GM12878 (cell line): ENCODE data around the gene KCTD19. TPM values are rescaled to one million over a fixed set of nuclear protein-coding genes. Genes with fewer than 3 reads are reported as not detected.

Source experiments
- ATAC-seq: fragments of 200-7000 bp; cut with Tn5 transposase; 3 replicates; pipeline ENCODE4 v1.9.1; 2020; ENCODE audit warnings: mild to moderate bottlenecking, moderate library complexity
- BruUV-seq: library from RNA; stranded (reverse); fragments of 400-500 nt; replicated peaks from 2 replicates; lab custom pipeline; 2021; lab: Mats Ljungman, UMichigan
- CTCF ChIA-PET: fragments of 300-600 bp; sonication (Branson Sonifier 250); formaldehyde crosslinking; extraction: SDS; loops from one replicate; lab custom pipeline; 2021; ENCODE audit warnings: inconsistent platforms; lab: Yijun Ruan, JAX
- POLR2A ChIA-PET: fragments of 350-600 bp; formaldehyde crosslinking; extraction: SDS; loops from one replicate; lab custom pipeline; 2021; ENCODE audit warnings: inconsistent platforms; lab: Charles Lee
- RAD21 ChIA-PET: fragments of 300-600 bp; sonication (Branson Sonifier 250); formaldehyde crosslinking; loops from one replicate; lab custom pipeline; 2023; ENCODE audit warnings: antibody characterized with exemption; ENCODE audit not compliant: unreplicated experiment; lab: Charles Lee
- SMC1A ChIA-PET: fragments of 300-600 bp; sonication (Branson Sonifier 250); formaldehyde crosslinking; loops from one replicate; lab custom pipeline; 2023; ENCODE audit not compliant: unreplicated experiment, uncharacterized antibody; lab: Charles Lee
- DNase-seq: peaks from one replicate; pipeline ENCODE4 v3.0.0-alpha.2; 2011; ENCODE audit warnings: low read depth, low spot score
- FAIRE-seq: peaks from 3 replicates; lab custom pipeline; 2011; peaks lifted over from hg19 to GRCh38; lab: Jason Lieb, UNC
- H2AFZ ChIP-seq: 2 replicates; pipeline ENCODE4 v1.6.0; 2011; ENCODE audit warnings: low read depth, low read length, control low read depth; ENCODE audit not compliant: control insufficient read depth
- H3K27ac ChIP-seq: 2 replicates; pipeline ENCODE4 v1.5.1; 2011; ENCODE audit warnings: control low read depth; ENCODE audit not compliant: control insufficient read depth, insufficient read depth
- H3K27me3 ChIP-seq, 2 experiments: replicated peaks in 1 of 2; 2 replicates each; pipeline versions ENCODE4 v1.6.0 to v1.6.1; 2011; ENCODE audit warnings: low read length in 1 of 2; ENCODE audit not compliant: control insufficient read depth in 2 of 2, insufficient read depth in 2 of 2
- H3K36me3 ChIP-seq, 2 experiments: 2 replicates each; pipeline ENCODE4 v1.5.1; 2011; ENCODE audit warnings: low read length in 1 of 2; ENCODE audit not compliant: control insufficient read depth in 2 of 2, insufficient read depth in 2 of 2
- H3K4me1 ChIP-seq: 2 replicates; pipeline ENCODE4 v1.6.1; 2011; ENCODE audit warnings: mild to moderate bottlenecking, low read length, moderate library complexity, mixed read lengths; ENCODE audit not compliant: control insufficient read depth, insufficient read depth
- H3K4me2 ChIP-seq: 2 replicates; pipeline ENCODE4 v1.6.0; 2011; ENCODE audit warnings: control low read depth; ENCODE audit not compliant: control insufficient read depth, insufficient read depth
- H3K4me3 ChIP-seq: fragments of 200-600 bp; sonication (generic); 2 replicates; pipeline ENCODE4 v1.5.1; 2016
- H3K79me2 ChIP-seq: 2 replicates; pipeline ENCODE4 v1.6.0; 2011; ENCODE audit warnings: low read length; ENCODE audit not compliant: control insufficient read depth, insufficient read depth
- H3K9ac ChIP-seq: 2 replicates; pipeline ENCODE4 v1.8.0; 2011; ENCODE audit warnings: low read length, control low read depth, mixed read lengths; ENCODE audit not compliant: control insufficient read depth, insufficient read depth
- H3K9me3 ChIP-seq: replicated peaks from 3 replicates; pipeline ENCODE4 v1.5.1; 2011; ENCODE audit warnings: mild to moderate bottlenecking, low read length; ENCODE audit not compliant: control insufficient read depth, insufficient read depth
- H4K20me1 ChIP-seq: 2 replicates; pipeline ENCODE4 v1.6.0; 2011; ENCODE audit not compliant: control insufficient read depth, insufficient read depth
- CBX5 ChIP-seq: sonication (generic); IDR thresholded peaks from 2 replicates; pipeline ENCODE4 v1.6.1; 2016; ENCODE audit warnings: low read depth, moderate library complexity, mild to moderate bottlenecking, inconsistent platforms
- CTCF ChIP-seq, 3 experiments: IDR thresholded peaks in 2 of 3; conservative IDR thresholded peaks in 1 of 3; 2 replicates each; pipeline ENCODE4 v1.5.1; 2011; ENCODE audit warnings: low read depth in 3 of 3, low read length in 3 of 3, mild to moderate bottlenecking in 3 of 3, control low read depth in 2 of 3, moderate library complexity in 2 of 3, inconsistent platforms in 1 of 3, mixed read lengths in 1 of 3; ENCODE audit not compliant: control insufficient read depth in 2 of 3, insufficient read depth in 1 of 3; ENCODE audit errors: extremely low read depth in 1 of 3
- RAD21 ChIP-seq: IDR thresholded peaks from 2 replicates; pipeline ENCODE4 v1.6.1; 2011; ENCODE audit warnings: mild to moderate bottlenecking, low read depth, low read length, moderate library complexity; ENCODE audit not compliant: insufficient read depth
- RELB ChIP-seq: fragments of 450-650 bp; IDR thresholded peaks from 2 replicates; pipeline ENCODE4 v1.6.1; 2017; ENCODE audit warnings: low read depth, mild to moderate bottlenecking, moderate library complexity
- WGBS: methylation state at CpG from one replicate; pipeline ENCODE4 v1.1.6; 2016; ENCODE audit warnings: low lambda C conversion rate; ENCODE audit not compliant: insufficient replicate concordance, insufficient coverage; ENCODE audit errors: missing lambda C conversion rate; 5-methylcytosine and 5-hydroxymethylcytosine counted together
- in situ Hi-C: fragments of 300-500 bp; cut with MboI; formaldehyde crosslinking; loops from 9 replicates; pipeline ENCODE4 v1.14.3; 2018; ENCODE audit warnings: mixed read lengths
- intact Hi-C: fragments of 100-400 bp; cut with micrococcal nuclease; formaldehyde crosslinking; loops from one replicate; pipeline ENCODE4 v1.14.2; 2022; ENCODE audit not compliant: unreplicated experiment
- polyA plus RNA-seq, 11 experiments: library from polyadenylated mRNA; depleted of rRNA in 4 of 11; unstranded in 6 of 11; stranded (reverse) in 5 of 11; fragments of >200 nt; fragmentation: Nextera tagmentation in 4 of 11; fragmentation: Illumina TruSeq in 1 of 11; extraction: Ambion mirVana in 4 of 11; extraction: Trizol in 1 of 11; gene quantifications; 1 replicate in 1 of 11; 2 replicates in 10 of 11; pipeline versions ENCODE4 v1.2.1 to v1.2.3, GENCODE V29; 2011 to 2016; ENCODE audit warnings: inconsistent platforms in 2 of 11, missing spikeins in 2 of 11, low read depth in 1 of 11
- total RNA-seq, 4 experiments: library from RNA; depleted of rRNA in 3 of 4; stranded (reverse); fragments of >200 nt in 3 of 4; fragmentation: Illumina TruSeq in 1 of 4; extraction: Trizol in 1 of 4; gene quantifications; 2 replicates each; pipeline versions ENCODE4 v1.2.1 to v1.2.3, GENCODE V29; 2013 to 2021

KCTD19 gene
- total and polyA plus RNA-seq, 10 of the 15 experiments (the other 5 are each of a cell fraction or from before 2014, with no cell fraction given), result 1.6 to 8.9 (median 3.9) TPM

GRCh38 chr16:67284699-67285646, 41.6 kb downstream of the KCTD19 start:
- no peak for FAIRE-seq
- Histone ChIP-seq H3K9ac (no peak overlapping the region), H3K27me3 (no peaks in the 10 kb centered on the region), H3K4me3 (no peak overlapping the region), H3K4me2 (no peak overlapping the region), H3K36me3 (no peaks in the 10 kb centered on the region), H4K20me1 (no peaks in the 10 kb centered on the region), H3K9me3 (no peaks in the 10 kb centered on the region), H2AFZ (no peak overlapping the region), H3K4me1 (no peaks in the 10 kb centered on the region), H3K27ac (no peak overlapping the region)
- ChIA-PET POLR2A (no interaction called here), SMC1A (interaction anchor here (0.9 to 1.2 kb wide), 2 partner anchors 54 kb away, joined by 3 to 4 read pairs; no protein-coding TSS in a partner anchor), CTCF (interaction anchor here (0.7 to 2.0 kb wide), 10 partner anchors 11 to 87 kb away, joined by 3 to 11 read pairs (median 4); partner anchors contain the start of genes KCTD19 and LRRC36)
- no TSS peak for BruUV-seq
- in situ Hi-C loops, result no loop called here
- TF ChIP-seq CBX5 (no peak), RAD21 (peak; percentile 16; the same call in 1 of the 2 replicates), RELB (no peak), CTCF (IDR thresholded peaks at IDR 0.05 in 2 of 3, conservative IDR thresholded peaks at IDR 0.05 in 1 of 3; ENCODE audit: control insufficient read depth in 2 of 3, extremely low read depth in 1 of 3, insufficient read depth in 1 of 3, low read depth in 3 of 3, low read length in 3 of 3) (peak; percentile 13 to 38 (median 38); a peak in 3 of 6 replicates)
- TF ChIP-seq, all 136 proteins: peak for 2
- intact Hi-C loops, result no loop called here
- RAD21 ChIA-PET, result interaction anchor here (0.9 to 1.2 kb wide), 2 partner anchors 54 to 114 kb away, joined by 3 to 4 read pairs; no protein-coding TSS in a partner anchor
- no peaks in the 10 kb centered on the region for H3K79me2 ChIP-seq
- ATAC-seq, result peak; percentile 69
- no peak for DNase-seq
- 55% methylated on average over 34 of the region's 34 CpGs for WGBS
